T47D (cell line): ENCODE results near the gene CFL2.

Experiments used
- DNase-seq, 2 experiments: peaks; one replicate each; pipeline versions ENCODE4 v3.0.0 to v3.0.0-alpha.2; 2011 to 2012; ENCODE audit warnings: low read depth in 1 of 2, low spot score in 1 of 2
- JUND ChIP-seq: IDR thresholded peaks from 2 replicates; pipeline ENCODE4 v1.6.1; 2012; ENCODE audit warnings: low read depth
- in situ Hi-C: cut with HindIII; loops from 2 replicates; pipeline ENCODE4 v1.10.0; 2016; ENCODE audit warnings: low sequenced_read_pairs, low pct_unique_long_range_greater_than_20kb

The CFL2 gene

DNA sequence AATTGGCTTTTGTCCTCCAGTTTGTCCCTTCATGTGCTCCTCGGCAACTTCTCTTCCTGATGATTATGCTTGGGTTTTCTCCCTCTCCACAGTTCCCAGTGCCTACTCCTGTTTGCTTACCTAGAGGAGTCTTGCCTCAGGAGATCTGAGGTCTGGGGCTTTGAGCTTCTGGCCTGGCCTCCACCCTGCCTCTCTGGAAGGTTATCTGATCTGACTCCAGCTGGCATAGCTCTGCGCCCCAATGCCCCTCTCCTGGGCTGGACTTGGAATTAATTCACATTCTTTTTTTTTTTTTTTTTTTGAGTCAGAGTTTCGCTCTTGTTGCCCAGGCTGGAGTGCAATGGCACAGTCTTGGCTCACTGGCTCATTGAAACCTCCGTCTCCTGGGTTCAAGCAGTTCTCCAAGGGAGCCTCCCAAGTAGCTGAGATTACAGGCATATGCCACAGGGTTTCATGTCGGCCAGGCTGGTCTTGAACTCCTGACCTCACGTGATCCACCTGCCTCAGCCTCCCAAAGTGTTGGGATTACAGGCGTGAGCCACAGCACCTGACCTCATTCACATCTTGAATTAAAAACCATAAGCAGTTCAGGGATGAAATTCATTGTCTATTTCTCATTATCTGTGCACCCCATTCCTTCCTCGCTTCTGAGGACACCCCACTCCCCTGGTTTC is 33.5 kb downstream of the CFL2 start:
- TF ChIP-seq JUND: no peak
- in situ Hi-C loops: no loop called here

DNA sequence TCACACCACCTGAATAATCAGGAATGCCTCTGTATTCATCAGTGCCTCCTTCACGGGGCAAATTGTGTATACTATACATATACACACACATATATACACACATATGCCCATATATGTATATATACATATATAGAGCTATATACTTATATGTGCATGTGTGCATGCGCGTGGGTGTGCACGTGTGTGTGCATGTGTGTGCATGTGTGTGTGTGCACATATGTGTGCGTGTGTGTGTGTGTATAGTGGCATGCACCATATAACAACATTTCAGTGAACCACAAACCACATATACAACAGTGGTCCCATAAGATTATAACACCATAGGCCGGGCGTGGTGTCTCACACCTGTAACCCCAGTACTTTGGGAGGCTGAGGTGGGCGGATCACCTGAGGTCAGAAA is 35.7 kb downstream of the CFL2 start:
- TF ChIP-seq JUND: no peak
- in situ Hi-C loops: no loop called here
- no peak for DNase-seq

More for the DNA sequence above, 33.5 kb downstream of the CFL2 start:
- DNase-seq: no peak

DNA sequence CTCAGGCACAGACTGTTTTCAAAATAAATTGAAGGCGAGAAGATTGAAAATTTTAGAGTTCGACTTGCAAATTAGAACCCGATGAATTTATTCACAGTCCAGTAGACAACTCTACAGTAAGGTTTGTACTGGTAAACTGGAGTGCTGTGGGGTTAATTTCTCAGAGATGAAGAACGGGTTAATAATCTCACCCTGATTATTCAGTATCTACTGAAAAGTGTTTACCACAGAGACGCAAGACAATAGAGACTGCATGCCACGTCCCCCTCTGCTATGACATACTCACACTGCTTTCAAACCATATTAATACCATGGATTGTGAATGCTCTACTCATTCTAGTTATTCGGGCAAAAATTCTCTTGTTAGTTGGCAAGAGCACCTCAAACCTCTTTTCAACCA is 36.1 kb downstream of the CFL2 start:
- no peak for TF ChIP-seq JUND
- no peak for DNase-seq
- in situ Hi-C loops: no loop called here

DNA sequence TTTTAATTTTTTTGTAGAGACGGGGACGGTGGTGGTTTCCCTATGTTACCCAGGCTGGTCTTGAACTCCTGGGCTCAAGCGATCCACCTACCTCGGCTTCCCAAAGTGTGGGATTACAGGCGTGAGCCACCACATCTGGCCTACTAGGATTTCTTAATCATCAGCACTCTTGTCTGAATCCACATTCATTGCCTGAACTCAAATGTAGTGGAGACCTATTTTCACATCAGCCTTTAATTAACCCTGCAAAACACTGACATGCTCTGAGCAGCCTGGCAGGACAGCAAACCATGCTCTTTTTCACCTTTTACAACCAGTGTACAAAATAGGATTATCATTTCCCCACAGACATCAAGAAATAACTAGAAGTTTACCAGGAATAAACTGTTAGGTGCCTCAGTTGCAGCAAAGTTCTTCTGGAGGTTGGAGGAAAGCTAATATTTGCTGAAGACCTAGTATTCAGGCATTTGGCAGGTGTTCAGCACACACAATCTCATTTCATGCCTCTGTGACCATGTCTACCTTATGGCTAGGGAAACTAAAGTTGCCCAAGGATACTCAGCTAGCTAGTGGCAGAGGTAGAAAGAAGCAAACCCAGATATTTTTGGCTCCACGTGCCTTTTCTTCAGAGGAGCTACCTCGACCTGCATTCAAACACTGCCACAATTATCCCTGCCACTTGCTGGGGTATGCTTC is 37.7 kb downstream of the CFL2 start:
- no peak for TF ChIP-seq JUND
- in situ Hi-C loops: no loop called here

DNA sequence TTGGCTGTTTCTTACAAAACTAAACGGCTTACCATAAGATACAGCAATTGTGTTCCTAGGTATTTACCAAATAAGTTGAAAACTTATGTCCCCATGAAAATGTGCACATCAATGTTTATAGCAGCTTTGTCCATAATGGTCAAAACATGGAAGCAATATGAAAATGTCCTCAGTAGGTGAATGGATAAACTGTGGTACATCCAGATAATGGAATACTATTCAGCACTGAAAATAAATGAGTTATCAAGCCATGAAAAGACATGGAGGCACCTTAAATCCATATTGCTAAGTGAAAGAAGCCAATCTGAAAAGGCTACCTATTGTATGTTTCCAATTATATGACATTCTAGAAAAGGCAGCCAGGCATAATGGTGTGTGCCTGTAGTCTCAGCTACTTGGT is 40.7 kb downstream of the CFL2 start:
- TF ChIP-seq JUND: no peak
- no peak for DNase-seq
- in situ Hi-C loops: no loop called here

More for the DNA sequence above, 37.7 kb downstream of the CFL2 start:
- DNase-seq: peak in 1 of 2 experiments; percentile 27

DNA sequence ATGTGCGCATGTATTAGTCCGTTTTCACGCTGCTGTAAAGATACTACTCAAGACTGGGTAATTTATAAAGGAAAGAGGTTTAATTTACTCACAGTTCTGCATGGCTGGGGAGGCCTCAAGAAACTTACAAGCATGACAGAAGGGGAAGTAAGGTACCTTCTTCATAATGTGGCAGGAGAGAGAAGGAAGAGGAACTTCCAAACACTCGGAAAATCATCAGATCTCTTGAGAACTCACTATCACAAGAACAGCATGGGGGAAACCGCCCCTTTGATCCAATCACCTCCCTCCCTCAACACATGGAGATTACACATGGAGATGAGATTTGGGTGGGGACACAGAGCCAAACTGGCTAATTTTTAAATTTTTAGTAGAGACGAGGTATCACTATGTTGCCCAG is 42.7 kb downstream of the CFL2 start:
- no peak for TF ChIP-seq JUND
- in situ Hi-C loops: no loop called here
- no peak for DNase-seq

DNA sequence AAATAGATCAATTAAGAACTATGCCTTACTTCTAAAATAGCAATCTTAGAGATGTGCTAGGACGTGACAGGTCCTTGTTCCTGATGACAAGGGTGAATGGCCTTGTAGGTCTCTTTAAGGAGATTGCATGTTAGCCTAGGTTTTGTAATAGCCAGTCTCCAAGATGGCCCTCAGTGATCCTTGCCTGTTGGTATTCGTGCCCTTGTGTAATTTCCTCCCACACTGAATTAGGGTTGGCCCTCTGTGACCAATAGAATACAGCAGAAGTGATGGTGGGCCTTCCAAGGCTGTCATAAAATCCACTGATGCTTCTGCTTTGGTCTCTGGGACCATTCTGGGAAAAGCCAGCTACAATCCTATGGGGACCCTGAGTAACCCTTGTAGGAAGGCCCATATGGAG is 46.3 kb downstream of the CFL2 start:
- no peak for TF ChIP-seq JUND
- DNase-seq: no peak
- in situ Hi-C loops: no loop called here

DNA sequence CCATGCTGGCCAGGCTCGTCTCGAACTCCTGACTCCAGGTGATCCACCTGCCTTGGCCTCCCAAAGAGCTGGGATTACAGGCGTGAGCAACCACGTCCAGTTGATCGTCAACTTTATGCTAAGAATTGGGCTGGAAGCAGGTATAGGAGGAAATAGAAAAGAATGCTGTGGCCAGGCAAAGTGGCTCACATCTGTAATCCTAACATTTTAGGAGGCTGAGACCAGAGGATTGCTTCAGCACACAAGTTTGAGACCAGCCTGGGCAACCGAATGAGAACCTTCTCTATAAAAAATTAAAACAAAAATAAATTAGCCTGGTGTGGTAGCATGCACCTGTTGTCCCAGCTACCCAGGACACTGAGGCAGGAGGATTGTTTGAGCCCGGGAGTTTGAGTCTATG is 47.4 kb downstream of the CFL2 start:
- TF ChIP-seq JUND: no peak
- in situ Hi-C loops: no loop called here
- no peak for DNase-seq

DNA sequence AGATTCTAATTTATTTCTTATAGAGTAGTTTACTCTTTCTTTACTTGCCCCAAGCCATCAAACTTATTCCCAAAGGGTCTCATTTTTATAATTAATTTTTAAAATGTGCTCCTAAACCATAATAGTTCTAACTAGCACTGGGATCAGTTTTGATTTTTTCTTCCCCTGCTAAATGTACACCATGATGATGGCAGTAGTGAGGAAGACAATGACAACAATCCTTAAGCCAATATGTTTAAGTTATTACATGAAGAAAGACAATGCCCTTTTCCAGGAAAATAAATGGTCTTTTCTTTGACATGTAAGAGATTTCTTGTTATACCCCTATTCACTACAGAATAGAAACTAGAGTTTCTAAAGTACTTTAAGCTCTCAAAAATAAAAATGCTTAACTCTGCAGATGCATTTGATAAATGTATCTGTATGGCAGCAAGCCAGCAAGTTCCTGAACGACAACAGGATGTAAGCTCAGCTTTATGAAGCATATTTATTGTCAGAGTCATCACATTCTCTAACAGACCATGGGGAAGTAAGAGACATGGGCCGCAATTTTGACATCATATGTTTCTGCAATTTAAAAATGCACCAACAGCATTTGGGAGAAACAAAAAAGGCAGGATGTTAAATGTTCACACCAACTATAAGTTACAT is 48.5 kb downstream of the CFL2 start:
- in situ Hi-C loops: no loop called here
- DNase-seq: no peak
- TF ChIP-seq JUND: no peak

DNA sequence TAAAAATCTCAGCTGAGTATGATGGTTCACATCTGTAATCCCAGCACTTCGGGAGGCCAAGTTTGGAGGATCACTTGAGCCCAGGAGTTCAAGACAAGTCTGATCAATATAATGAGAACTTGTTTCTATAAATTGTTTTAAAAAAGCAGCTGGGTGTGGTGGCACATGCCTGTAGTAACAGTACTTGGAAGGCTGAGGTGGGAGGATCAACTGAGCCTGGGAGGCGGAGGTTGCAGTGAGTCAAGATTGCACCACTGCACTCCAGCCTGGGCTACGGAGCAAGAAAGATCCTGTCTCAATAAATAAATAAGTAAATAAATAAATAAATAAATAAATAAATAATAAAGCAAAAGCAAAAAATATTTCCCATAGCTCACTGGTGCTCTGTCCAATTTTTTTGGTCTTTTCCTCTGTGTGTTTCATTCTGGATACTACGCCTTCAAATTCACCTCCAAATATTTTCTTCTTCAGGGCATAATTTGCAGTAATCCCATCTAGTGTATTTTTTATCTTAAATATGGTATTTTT is 51.8 kb downstream of the CFL2 start:
- in situ Hi-C loops: no loop called here
- TF ChIP-seq JUND: no peak
- no peak for DNase-seq

DNA sequence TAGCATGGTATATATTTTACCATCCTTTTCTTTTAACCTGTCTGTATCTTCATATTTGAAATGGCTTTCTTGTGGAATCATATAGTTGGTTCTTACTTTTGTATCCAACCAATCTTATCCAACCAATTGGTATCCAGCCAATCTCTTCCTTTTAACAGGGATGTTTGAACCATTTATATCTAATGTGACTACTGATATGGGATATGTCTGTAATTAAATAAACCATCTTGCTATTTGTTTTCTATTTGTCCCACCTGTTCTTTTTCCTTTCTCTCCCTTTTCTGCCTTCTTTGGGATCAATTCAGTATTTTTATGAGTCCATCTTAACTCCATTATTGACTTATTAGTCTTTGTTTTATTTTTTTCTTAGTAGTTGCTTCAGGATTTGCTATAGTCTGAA is 53.6 kb downstream of the CFL2 start:
- DNase-seq: no peak
- TF ChIP-seq JUND: no peak
- in situ Hi-C loops: no loop called here
